AG04450 (cell line): ENCODE measurements around the gene VDAC1. TPM values are rescaled to one million over a fixed set of nuclear protein-coding genes. Genes with fewer than 3 reads are reported as not detected.

ENCODE experiments used
- CTCF ChIA-PET: fragments of 300-600, 350-600 bp; formaldehyde crosslinking; extraction: SDS; loops from one replicate; lab custom pipeline; 2022; ENCODE audit warnings: antibody characterized with exemption, inconsistent platforms; lab: Charles Lee
- POLR2A ChIA-PET: fragments of 350-600 bp; formaldehyde crosslinking; extraction: SDS; loops from one replicate; lab custom pipeline; 2021; ENCODE audit warnings: antibody characterized with exemption, inconsistent platforms; lab: Yijun Ruan, JAX
- DNase-seq: peaks from one replicate; pipeline ENCODE4 v3.0.0-alpha.2; 2011; ENCODE audit warnings: low read depth, low spot score
- H3K27ac ChIP-seq: one replicate; pipeline ENCODE4 v1.5.1; 2012; ENCODE audit warnings: low read depth, low read length, control low read depth
- H3K27me3 ChIP-seq: one replicate; pipeline ENCODE4 v1.6.0; 2012; ENCODE audit warnings: low read length; ENCODE audit not compliant: control insufficient read depth, insufficient read depth
- H3K4me3 ChIP-seq: 2 replicates; pipeline ENCODE4 v1.5.1; 2011; ENCODE audit warnings: mild to moderate bottlenecking, low read depth, low read length, control low read depth
- H3K9me3 ChIP-seq: 2 replicates; pipeline ENCODE4 v1.5.1; 2012; ENCODE audit warnings: low read length; ENCODE audit not compliant: control insufficient read depth, insufficient read depth
- polyA plus RNA-seq: library from polyadenylated mRNA; depleted of rRNA; stranded (reverse); fragments of >200 nt; gene quantifications from 2 replicates; pipeline ENCODE4 v1.2.3, GENCODE V29; 2011
- TF ChIP-seq, protein P1 (sequence below): IDR thresholded peaks from 2 replicates; pipeline ENCODE4 v1.5.1; 2011; ENCODE audit warnings: low read depth, low read length, control low read depth, inconsistent platforms

The VDAC1 gene
- polyA plus RNA-seq, 1 experiment: 262 TPM

DNA sequence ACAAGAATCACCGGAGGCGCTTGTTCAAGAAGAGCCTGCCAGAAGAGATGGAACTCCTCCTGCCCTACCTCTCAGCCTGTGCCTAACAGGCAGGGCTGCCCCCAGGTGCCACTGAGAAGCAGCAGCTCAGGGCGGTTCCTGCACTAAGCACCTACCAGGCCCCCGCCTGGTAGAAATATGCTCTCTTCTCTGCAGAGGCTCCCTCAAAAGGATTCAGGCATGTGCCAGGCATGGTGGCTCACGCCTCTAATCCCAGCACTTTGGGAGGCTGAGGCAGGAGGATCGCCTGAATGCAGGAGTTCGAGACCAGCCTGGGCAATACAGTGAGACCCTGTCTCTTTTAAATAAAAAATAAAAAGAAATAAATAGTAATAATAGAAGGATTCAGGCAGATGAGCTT, 6.0 kb downstream of the VDAC1 start:
- POLR2A ChIA-PET: no interaction called here
- no peak for DNase-seq
- CTCF ChIA-PET: interaction anchor here (0.6 to 2.8 kb wide), 4 partner anchors 19 to 142 kb away, joined by 4 to 16 read pairs (median 5); no protein-coding TSS in a partner anchor
- no peaks in the 10 kb centered on the region for H3K9me3 ChIP-seq
- no peak overlapping the region for H3K27ac ChIP-seq
- no peak overlapping the region for H3K4me3 ChIP-seq
- no peaks in the 10 kb centered on the region for H3K27me3 ChIP-seq
- TF ChIP-seq, protein P1, sequence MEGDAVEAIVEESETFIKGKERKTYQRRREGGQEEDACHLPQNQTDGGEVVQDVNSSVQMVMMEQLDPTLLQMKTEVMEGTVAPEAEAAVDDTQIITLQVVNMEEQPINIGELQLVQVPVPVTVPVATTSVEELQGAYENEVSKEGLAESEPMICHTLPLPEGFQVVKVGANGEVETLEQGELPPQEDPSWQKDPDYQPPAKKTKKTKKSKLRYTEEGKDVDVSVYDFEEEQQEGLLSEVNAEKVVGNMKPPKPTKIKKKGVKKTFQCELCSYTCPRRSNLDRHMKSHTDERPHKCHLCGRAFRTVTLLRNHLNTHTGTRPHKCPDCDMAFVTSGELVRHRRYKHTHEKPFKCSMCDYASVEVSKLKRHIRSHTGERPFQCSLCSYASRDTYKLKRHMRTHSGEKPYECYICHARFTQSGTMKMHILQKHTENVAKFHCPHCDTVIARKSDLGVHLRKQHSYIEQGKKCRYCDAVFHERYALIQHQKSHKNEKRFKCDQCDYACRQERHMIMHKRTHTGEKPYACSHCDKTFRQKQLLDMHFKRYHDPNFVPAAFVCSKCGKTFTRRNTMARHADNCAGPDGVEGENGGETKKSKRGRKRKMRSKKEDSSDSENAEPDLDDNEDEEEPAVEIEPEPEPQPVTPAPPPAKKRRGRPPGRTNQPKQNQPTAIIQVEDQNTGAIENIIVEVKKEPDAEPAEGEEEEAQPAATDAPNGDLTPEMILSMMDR: no peak

GRCh38 chr5:133998042-133998441, 6.7 kb downstream of the VDAC1 start:
- TF ChIP-seq, protein P1: no peak
- Histone ChIP-seq H3K27ac (no peak overlapping the region), H3K4me3 (no peak overlapping the region), H3K27me3 (no peaks in the 10 kb centered on the region), H3K9me3 (no peaks in the 10 kb centered on the region)
- DNase-seq: no peak
- ChIA-PET CTCF (interaction anchor here (1.1 to 2.8 kb wide), 3 partner anchors 18 to 143 kb away, joined by 4 to 16 read pairs (median 6); no protein-coding TSS in a partner anchor), POLR2A (no interaction called here)

GRCh38 chr5:133996683-133997252, 8.0 kb downstream of the VDAC1 start:
- DNase-seq: no peak
- no peak overlapping the region for H3K27ac ChIP-seq
- no peaks in the 10 kb centered on the region for H3K27me3 ChIP-seq
- TF ChIP-seq, protein P1: peak; percentile 57
- POLR2A ChIA-PET: no interaction called here
- CTCF ChIA-PET: interaction anchor here (0.6 to 1.9 kb wide), 7 partner anchors 13 to 807 kb away, joined by 3 to 9 read pairs (median 5); no protein-coding TSS in a partner anchor
- H3K4me3 ChIP-seq: no peak overlapping the region
- H3K9me3 ChIP-seq: no peaks in the 10 kb centered on the region

DNA sequence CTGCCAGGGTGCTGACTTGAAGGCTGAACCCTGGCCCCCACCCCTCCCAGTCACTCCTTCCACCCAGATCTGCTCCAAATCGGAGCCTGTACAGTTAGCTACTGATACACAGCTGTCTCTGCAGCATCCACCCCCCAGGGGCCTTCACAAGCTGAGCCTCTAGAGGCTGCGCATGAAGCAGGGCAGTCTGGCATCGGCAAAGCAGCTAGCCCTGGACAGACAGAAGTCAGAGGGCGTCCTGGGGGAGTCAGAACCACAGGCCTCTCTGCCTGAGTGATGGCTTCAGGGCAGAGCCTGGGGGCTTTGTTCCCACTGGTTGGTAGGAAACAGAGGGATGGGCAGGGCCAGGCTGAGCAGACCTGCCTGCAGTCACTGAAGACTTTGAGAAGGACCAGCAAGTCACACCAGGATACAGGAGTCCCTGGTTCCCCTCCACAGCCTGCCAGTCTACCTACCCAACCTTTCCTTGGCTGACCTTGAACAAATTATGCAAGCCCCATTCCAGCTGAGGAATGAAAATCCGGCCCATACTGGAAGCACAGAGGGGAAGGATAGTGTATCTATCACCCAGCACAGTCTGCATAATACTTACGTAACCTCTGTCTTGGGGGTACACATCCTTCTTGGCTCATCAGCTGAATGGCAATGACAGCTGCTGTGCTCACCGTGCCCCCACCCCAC, 8.8 kb downstream of the VDAC1 start:
- no peak for DNase-seq
- no peaks in the 10 kb centered on the region for H3K9me3 ChIP-seq
- TF ChIP-seq, protein P1: no peak
- H3K4me3 ChIP-seq: no peak overlapping the region
- H3K27me3 ChIP-seq: no peaks in the 10 kb centered on the region
- H3K27ac ChIP-seq: no peak overlapping the region
- CTCF ChIA-PET: interaction anchor here (0.6 to 1.9 kb wide), 5 partner anchors 13 to 807 kb away, joined by 3 to 6 read pairs (median 5); no protein-coding TSS in a partner anchor
- POLR2A ChIA-PET: no interaction called here

GRCh38 chr5:133995341-133995740, 9.4 kb downstream of the VDAC1 start:
- CTCF ChIA-PET: interaction anchor here (1.0 to 1.9 kb wide), 3 partner anchors 15 to 44 kb away, joined by 3 to 6 read pairs (median 5); no protein-coding TSS in a partner anchor
- no peak for DNase-seq
- POLR2A ChIA-PET: no interaction called here
- TF ChIP-seq, protein P1: no peak
- Histone ChIP-seq H3K27ac (no peak overlapping the region), H3K27me3 (no peaks in the 10 kb centered on the region), H3K4me3 (no peak overlapping the region), H3K9me3 (no peaks in the 10 kb centered on the region)
